Left kidney (tissue), 2 donors: ENCODE data around the gene MRPL2. TPM values are rescaled to one million over a fixed set of nuclear protein-coding genes. Genes with fewer than 3 reads are reported as not detected.

Experiments used
- DNase-seq: peaks from one replicate; pipeline ENCODE4 v3.0.0-alpha.2; 2013
- polyA plus RNA-seq: library from polyadenylated mRNA; unstranded; fragments of 120-200 nt; gene quantifications from one replicate; pipeline ENCODE4 v1.2.1, GENCODE V29; 2013; ENCODE audit not compliant: insufficient read length

MRPL2 gene
- polyA plus RNA-seq, 1 donor = 53.2 TPM

GRCh38 chr6:43021270-43022047 lies 37.8 kb downstream of the MRPL2 start, which contains the start of gene RRP36:
RRP36 (plus strand) TSS chr6:43021623; CDS start chr6:43021655, 32 bp downstream.
- DNase-seq = peak; percentile 65

- DNase-seq = no peak
These were observed 38.4 kb downstream of the MRPL2 start for GRCh38 chr6:43020847-43021246.

GRCh38 chr6:43020052-43020705 lies 39.1 kb downstream of the MRPL2 start:
- DNase-seq = no peak

- DNase-seq = no peak
These were observed 40.1 kb downstream of the MRPL2 start for GRCh38 chr6:43019152-43019551.

- DNase-seq = no peak
These were observed 42.3 kb downstream of the MRPL2 start for GRCh38 chr6:43016943-43017334.

- DNase-seq = no peak
These were observed 42.9 kb downstream of the MRPL2 start for GRCh38 chr6:43016176-43016942.

- DNase-seq = no peak
These were observed 44.8 kb downstream of the MRPL2 start for GRCh38 chr6:43014434-43014909.

GRCh38 chr6:43013843-43014433 lies 45.3 kb downstream of the MRPL2 start, which contains the start of the genes KLHDC3 and MEA1:
KLHDC3 (plus strand) TSS chr6:43014249; CDS start chr6:43017193, 2,944 bp downstream.
MEA1 (minus strand) TSS chr6:43013946; CDS start chr6:43013813, 133 bp downstream.
- peak; percentile 100 for DNase-seq

GRCh38 chr6:43013097-43013842 lies 46.0 kb downstream of the MRPL2 start:
- DNase-seq = no peak

GRCh38 chr6:43012364-43012763 lies 46.9 kb downstream of the MRPL2 start:
- no peak for DNase-seq

GRCh38 chr6:43011207-43011606 lies 48.0 kb downstream of the MRPL2 start:
- DNase-seq = no peak

- no peak for DNase-seq
These were observed 50.1 kb downstream of the MRPL2 start for GRCh38 chr6:43009124-43009523.

- no peak for DNase-seq
These were observed 52.1 kb downstream of the MRPL2 start for GRCh38 chr6:43007126-43007525.

GRCh38 chr6:43006251-43006650 lies 53.0 kb downstream of the MRPL2 start:
- DNase-seq = no peak

- DNase-seq = no peak
These were observed 53.4 kb downstream of the MRPL2 start for GRCh38 chr6:43005844-43006243.

Other genes with a start within 250 kb of the MRPL2 start
- 138 TPM for gene RPL7L1, start 179.8 kb downstream of the MRPL2 start, polyA plus RNA-seq
- gene PTCRA, start 143.4 kb downstream of the MRPL2 start, polyA plus RNA-seq = not detected
- gene CNPY3, start 130.0 kb downstream of the MRPL2 start, polyA plus RNA-seq = 58.0 TPM
- 2.1 TPM for gene GNMT, start 98.7 kb downstream of the MRPL2 start, polyA plus RNA-seq
- gene PEX6, start 80.3 kb downstream of the MRPL2 start, polyA plus RNA-seq = 18.2 TPM
- gene PPP2R5D, start 74.9 kb downstream of the MRPL2 start, polyA plus RNA-seq = 72.5 TPM
- gene MEA1, start 45.5 kb downstream of the MRPL2 start, polyA plus RNA-seq = 76.7 TPM
- 85.4 TPM for gene KLHDC3, start 45.2 kb downstream of the MRPL2 start, polyA plus RNA-seq
- gene RRP36, start 37.8 kb downstream of the MRPL2 start, polyA plus RNA-seq = 63.6 TPM
- gene CUL7, start 5.6 kb downstream of the MRPL2 start, polyA plus RNA-seq = 49.7 TPM
- gene KLC4, start 197 bp upstream of the MRPL2 start, polyA plus RNA-seq = 72.4 TPM
- 213 TPM for gene PTK7, start 16.9 kb upstream of the MRPL2 start, polyA plus RNA-seq
- 28.2 TPM for gene SRF, start 111.8 kb upstream of the MRPL2 start, polyA plus RNA-seq
- gene CUL9, start 122.8 kb upstream of the MRPL2 start, polyA plus RNA-seq = 44.3 TPM
- 44.3 TPM for gene DNPH1, start 170.0 kb upstream of the MRPL2 start, polyA plus RNA-seq
- 0.37 TPM for gene TTBK1, start 184.0 kb upstream of the MRPL2 start, polyA plus RNA-seq
- 1.2 TPM for gene SLC22A7, start 238.8 kb upstream of the MRPL2 start, polyA plus RNA-seq
- gene CRIP3, start 249.4 kb upstream of the MRPL2 start, polyA plus RNA-seq = 7.3 TPM